ENCODE results near the gene RHOT2. TPM values are rescaled to one million over a fixed set of nuclear protein-coding genes. Genes with fewer than 3 reads are reported as not detected.

RHOT2 gene
- total and polyA plus RNA-seq, 2 donors (not counting 3 experiments of a cell fraction or from before 2014, with no cell fraction given): 106 to 139 TPM

DNA sequence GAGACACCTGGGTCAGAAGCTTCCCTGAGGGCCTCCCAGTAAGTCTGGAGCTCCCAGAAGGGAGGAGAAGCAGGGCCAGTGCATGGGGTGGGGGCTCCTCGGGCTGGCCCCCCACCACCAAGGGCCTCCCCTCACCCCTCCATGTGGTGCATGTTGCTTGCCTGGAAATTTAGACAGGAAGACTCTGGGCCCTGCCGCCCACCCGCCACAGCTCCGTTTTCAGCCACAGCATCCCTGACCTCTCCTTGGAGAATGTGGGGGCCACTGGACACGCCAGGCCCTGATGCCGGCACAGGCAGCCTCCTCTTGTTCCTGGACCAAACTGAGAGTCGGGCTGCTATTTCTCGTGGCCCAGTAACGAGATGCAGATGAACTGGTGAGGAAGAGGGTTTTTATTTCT, 29.1 kb upstream of the RHOT2 start:
- no peak overlapping the region for H3K4me2 ChIP-seq (ENCODE audit: insufficient read depth, low read length)
- peaks cover 8% of the 10 kb centered on the region for H3K79me2 ChIP-seq (ENCODE audit: control insufficient read depth, insufficient read depth, low read length)
- H3K36me3 ChIP-seq (ENCODE audit: control insufficient read depth in 2 of 2, extremely low read depth in 1 of 2, insufficient read depth in 2 of 2, low read length in 2 of 2): no peaks in the 10 kb centered on the region
- dilution Hi-C loops (cut with MboI; ENCODE audit: extremely low pct_ligation_motif_present, low sequenced_read_pairs): no loop called here
- H3K9ac ChIP-seq (replicated peaks; ENCODE audit: extremely low read depth, insufficient read depth, low read length): no peak overlapping the region
- FAIRE-seq: no peak
- H4K20me1 ChIP-seq (replicated peaks; ENCODE audit: control insufficient read depth, extremely low read depth, insufficient read depth, low read length): no peaks in the 10 kb centered on the region
- TF ChIP-seq, protein P1, sequence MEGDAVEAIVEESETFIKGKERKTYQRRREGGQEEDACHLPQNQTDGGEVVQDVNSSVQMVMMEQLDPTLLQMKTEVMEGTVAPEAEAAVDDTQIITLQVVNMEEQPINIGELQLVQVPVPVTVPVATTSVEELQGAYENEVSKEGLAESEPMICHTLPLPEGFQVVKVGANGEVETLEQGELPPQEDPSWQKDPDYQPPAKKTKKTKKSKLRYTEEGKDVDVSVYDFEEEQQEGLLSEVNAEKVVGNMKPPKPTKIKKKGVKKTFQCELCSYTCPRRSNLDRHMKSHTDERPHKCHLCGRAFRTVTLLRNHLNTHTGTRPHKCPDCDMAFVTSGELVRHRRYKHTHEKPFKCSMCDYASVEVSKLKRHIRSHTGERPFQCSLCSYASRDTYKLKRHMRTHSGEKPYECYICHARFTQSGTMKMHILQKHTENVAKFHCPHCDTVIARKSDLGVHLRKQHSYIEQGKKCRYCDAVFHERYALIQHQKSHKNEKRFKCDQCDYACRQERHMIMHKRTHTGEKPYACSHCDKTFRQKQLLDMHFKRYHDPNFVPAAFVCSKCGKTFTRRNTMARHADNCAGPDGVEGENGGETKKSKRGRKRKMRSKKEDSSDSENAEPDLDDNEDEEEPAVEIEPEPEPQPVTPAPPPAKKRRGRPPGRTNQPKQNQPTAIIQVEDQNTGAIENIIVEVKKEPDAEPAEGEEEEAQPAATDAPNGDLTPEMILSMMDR (IDR thresholded peaks at IDR 0.05; ENCODE audit: extremely low read depth in 1 of 2, insufficient read depth in 1 of 2, low read depth in 1 of 2, low read length in 2 of 2): no peak
- no peak for TF ChIP-seq MAX (IDR thresholded peaks at IDR 0.05; ENCODE audit: insufficient read depth, insufficient read length)
- TF ChIP-seq FOS (IDR thresholded peaks at IDR 0.05; ENCODE audit: borderline replicate concordance, insufficient read depth, low read length): no peak
- no peak for TF ChIP-seq GATA2 (IDR thresholded peaks at IDR 0.05; ENCODE audit: insufficient read depth, insufficient read length, low read depth, low read length)
- TF ChIP-seq MYC (IDR thresholded peaks at IDR 0.05; ENCODE audit: low read depth, low read length): no peak
- TF ChIP-seq JUN (IDR thresholded peaks at IDR 0.05; ENCODE audit: borderline replicate concordance, insufficient read depth, insufficient read length, low read depth): no peak
- no peak for TF ChIP-seq POLR2AphosphoS5 (IDR thresholded peaks at IDR 0.05; ENCODE audit: insufficient read depth, low read depth, low read length)
- no peaks in the 10 kb centered on the region for H3K9me1 ChIP-seq (replicated peaks; ENCODE audit: control insufficient read depth, extremely low read depth, insufficient read depth, low read length)
- peaks cover 13% of the 10 kb centered on the region for H3K4me1 ChIP-seq (ENCODE audit: control insufficient read depth, extremely low read depth, insufficient read depth, low read length)
- no peak overlapping the region for H3K27ac ChIP-seq (ENCODE audit: insufficient read depth, low read depth, low read length)
- intact Hi-C loops (cut with micrococcal nuclease): no loop called here
- no peak overlapping the region for H3K4me3 ChIP-seq (replicated peaks in 1 of 3; ENCODE audit: insufficient read depth in 1 of 3, low read depth in 1 of 3, low read length in 3 of 3)
- CTCF ChIA-PET: interaction anchor here (1.1 kb wide), 1 partner anchor 22 kb away, joined by 3 read pairs; no protein-coding TSS in a partner anchor
- H2AFZ ChIP-seq (ENCODE audit: low read depth, low read length): no peak overlapping the region
- no peaks in the 10 kb centered on the region for H3K9me3 ChIP-seq (replicated peaks; ENCODE audit: control insufficient read depth, insufficient read depth, low read length)
- H3K27me3 ChIP-seq (ENCODE audit: control insufficient read depth in 2 of 2, insufficient read depth in 2 of 2, low read length in 2 of 2): no peaks in the 10 kb centered on the region
- POLR2A ChIA-PET: no interaction called here
- no peak for DNase-seq (ENCODE audit: low read depth, low spot score)
- no TSS peak for BruUV-seq (replicated peaks)

Data from endothelial cell of umbilical vein (primary cell).